Measurements from ENCODE around the gene DBNDD1.
A peak's percentile ranks its signal among the peaks of the same experiment; 100 is the strongest.
"Not testable (repeated sequence)": the region's sequence is repeated elsewhere in the genome, so short reads cannot be mapped to it uniquely, and the experiment has no call there.

DBNDD1 gene

DNA sequence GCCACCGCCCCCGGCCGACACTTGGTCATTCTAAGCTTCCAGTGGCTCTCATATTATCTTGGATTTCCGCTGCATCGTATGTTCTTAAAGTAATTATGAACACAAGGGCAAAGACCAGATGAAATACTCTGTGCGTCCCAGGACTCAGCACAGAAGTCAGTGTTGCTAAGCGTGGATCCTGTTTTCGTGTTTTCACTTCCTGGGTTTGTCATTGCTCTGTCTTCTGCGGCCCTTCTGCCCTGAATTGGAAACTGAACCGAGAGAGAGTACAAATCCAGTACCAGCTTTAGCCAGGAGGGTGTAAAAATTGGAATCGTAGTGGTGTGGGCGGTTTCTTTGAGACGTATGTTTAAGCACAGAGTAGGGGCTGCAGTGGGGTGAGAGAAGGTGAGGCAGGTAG is 32.7 kb downstream of the DBNDD1 start:
- DNase-seq: no peak

GRCh38 chr16:89985219-89985618 is 34.0 kb downstream of the DBNDD1 start:
- DNase-seq: no peak

- DNase-seq: no peak
Observed at GRCh38 chr16:89984216-89984615, 35.0 kb downstream of the DBNDD1 start.

GRCh38 chr16:89983536-89983935 is 35.7 kb downstream of the DBNDD1 start:
- no peak for DNase-seq

GRCh38 chr16:89982318-89982717 is 36.9 kb downstream of the DBNDD1 start:
- DNase-seq: no peak

DNA sequence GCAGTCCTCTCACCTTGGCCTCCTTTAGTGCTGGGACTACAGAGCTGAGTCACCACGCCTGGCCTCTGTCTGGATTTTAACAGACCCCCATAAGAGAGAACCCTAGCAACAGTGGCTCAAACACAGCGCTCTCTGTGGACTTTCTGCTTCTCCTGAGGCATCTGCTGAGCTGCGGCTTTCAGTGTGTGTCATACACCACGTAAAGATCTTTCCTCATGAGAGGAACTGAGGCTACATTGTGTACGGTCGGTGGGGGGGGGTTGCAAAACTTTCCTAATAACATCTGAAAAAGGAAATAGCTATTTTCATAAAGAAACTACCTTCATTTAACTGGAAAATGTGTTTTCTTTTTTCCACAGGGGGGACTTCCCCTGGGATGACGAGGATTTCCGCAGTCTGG is 37.8 kb downstream of the DBNDD1 start:
- no peak for DNase-seq

DNA sequence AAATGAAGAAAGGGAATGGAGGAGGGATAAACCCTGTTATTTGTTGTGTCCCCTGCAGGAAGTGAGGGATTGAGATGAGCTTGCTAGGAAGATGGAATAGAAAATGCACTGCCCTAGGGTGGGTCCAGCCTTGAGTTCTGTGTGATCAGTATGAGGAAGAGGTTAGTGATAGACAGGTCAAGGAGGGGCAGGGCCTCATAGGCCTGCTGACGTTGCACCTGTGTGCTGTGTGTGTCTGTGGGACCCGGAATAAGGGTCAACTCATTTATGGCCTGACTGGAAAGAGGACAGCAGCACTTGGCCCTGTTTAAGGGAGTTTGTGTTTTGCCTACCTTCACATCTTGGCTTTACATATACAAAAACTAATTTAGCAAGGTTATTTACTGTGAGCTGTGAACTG is 44.4 kb downstream of the DBNDD1 start:
- DNase-seq: no peak

DNA sequence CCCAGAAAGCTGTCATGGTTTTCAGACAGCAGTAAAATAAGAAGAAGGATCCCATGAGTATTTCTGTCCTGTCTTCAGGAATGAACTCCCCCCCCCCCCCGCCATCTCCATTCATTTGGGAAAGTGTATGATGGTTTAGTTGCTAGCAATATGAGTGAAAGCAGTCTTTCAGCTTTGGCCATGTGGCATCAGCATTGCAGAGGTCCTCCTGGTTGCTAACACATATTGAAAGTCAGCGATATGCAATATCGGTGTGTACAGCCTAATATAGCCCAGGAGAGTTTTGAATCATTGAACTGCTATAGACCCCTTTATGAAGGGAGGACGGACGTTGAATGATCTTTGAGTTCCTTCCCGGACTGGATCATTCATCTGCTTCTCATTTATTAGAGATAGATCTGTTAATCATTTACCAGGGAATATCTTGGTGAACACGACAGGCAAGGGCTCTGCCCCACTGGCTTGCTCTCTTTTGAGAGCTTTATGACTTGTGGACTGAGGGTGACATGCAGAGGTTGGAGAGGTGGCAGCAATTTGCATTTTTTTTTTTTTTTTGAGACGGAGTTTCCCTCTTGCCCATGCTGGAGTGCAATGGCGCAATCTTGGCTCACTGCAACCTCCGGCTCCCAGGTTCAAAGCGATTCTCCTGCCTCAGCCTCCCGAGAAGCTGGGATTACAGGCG is 45.5 kb downstream of the DBNDD1 start:
- no peak for DNase-seq

GRCh38 chr16:89973235-89973634 is 46.0 kb downstream of the DBNDD1 start:
- DNase-seq: no peak

GRCh38 chr16:89972244-89973234 is 46.7 kb downstream of the DBNDD1 start:
- peak; percentile 92 for DNase-seq

GRCh38 chr16:89971495-89972243 is 47.6 kb downstream of the DBNDD1 start:
- no peak for DNase-seq

GRCh38 chr16:89969741-89970410 is 49.4 kb downstream of the DBNDD1 start:
- no peak for DNase-seq

GRCh38 chr16:89968074-89968473 is 51.2 kb downstream of the DBNDD1 start:
- not testable (repeated sequence) for DNase-seq

- DNase-seq: not testable (repeated sequence)
Observed at GRCh38 chr16:89967436-89967835, 51.8 kb downstream of the DBNDD1 start.

DNA sequence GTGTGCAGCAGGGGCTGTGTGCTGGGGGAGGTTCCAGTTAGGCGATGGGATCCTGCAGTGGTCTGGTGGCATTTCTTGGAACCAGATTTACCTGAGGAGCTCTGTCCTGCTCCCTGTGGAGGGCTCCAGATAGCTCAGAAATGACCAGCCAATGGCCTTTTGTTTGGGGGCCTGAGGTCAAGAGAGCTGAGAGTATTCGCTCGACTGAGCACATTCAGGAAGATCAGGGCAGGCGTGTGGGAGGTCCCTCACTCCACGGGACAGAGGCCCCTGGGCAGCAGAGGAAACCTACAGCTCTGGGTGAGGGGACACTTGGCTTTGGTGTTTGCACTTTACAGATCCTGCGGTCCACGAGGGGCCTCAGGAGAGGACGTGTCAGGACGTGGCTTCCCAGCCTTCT is 52.5 kb downstream of the DBNDD1 start:
- no peak for DNase-seq

GRCh38 chr16:89965447-89966225 is 53.6 kb downstream of the DBNDD1 start:
- DNase-seq: no peak

DNA sequence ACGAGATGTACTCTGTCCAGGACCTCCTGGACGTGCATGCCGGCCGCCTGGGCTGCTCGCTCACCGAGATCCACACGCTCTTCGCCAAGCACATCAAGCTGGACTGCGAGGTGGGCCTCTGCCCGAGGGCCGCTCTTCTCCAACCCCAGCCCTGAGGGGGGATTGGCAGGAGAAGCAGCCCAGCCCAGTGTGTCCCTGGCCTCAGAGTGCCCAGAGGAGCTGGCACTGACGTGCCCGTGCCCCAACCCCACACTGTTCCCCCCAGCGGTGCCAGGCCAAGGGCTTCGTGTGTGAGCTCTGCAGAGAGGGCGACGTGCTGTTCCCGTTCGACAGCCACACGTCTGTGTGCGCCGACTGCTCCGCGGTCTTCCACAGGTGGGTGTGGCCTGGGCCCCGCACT is 55.1 kb downstream of the DBNDD1 start:
- no peak for DNase-seq

DNA sequence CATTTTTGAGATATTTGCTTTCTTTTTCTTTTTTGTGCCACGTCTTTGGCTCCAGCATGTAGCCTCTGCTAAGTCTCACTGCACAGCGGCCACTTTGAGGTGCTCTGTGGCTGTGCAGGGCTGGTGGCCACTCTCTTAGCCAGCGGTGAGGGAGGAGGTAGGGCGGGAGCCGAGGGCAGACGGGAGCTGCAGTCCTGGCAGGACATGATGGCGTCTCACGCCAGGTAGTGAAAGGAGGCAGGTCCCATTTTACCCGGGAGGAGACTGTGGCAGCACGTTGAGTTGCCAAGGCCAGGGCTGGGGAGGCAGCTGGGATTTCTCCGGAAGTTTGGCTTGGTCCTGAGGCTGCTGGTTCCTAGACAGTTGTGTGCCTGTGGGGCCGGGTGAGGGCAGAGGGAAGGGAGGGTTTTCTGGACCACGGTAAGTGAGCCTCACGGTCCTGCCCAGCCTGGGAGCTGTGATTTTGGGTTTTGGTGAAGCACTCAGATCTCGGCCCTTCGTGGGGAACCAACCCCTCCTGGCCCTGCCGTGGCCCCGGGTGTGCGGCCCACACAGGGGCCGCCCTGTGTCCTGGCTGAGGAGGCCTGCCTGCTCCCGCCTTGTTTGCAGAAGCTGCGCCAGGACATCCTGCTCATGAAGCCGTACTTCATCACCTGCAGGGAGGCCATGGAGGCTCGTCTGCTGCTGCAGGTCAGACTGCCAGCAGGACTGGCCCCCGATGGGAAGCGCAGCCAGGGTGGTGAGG is 56.3 kb downstream of the DBNDD1 start:
- no peak for DNase-seq

DNA sequence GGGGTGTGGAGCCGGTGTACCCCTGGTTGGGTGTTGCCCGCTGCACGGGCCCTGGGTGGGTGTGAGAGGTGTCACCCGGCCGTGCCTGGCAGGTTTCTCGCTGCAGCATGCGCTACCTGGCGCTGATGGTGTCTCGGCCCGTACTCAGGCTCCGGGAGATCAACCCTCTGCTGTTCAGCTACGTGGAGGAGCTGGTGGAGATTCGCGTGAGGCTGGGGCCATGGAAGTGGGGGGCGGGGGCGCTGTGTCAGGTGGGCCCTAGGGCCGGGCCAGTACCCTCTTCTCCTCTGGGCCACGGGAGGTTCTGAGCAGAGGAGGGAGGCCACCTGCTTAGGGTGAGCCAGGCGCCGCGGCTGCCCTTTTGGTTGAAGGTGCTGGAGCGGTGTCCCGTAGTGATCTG is 57.3 kb downstream of the DBNDD1 start:
- no peak for DNase-seq

DNA sequence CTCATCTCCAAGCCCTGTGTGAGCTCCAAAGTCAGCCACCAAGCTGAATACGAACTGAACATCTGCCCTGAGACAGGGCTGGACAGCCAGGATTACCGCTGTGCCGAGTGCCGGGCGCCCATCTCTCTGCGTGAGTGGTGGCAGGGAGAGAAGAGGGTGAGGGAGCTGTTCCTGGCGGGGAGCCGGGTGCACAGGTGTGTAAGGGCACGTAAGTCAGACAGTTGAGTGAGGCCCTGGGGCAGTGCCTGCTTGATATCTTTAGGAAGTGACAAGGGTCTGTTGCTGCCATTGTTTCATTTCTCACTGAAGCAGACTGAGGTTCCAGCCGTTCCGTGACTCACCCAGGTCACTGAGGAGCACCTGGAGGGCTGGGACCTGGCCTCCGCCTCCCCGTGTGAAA is 58.3 kb downstream of the DBNDD1 start:
- DNase-seq: no peak

DNA sequence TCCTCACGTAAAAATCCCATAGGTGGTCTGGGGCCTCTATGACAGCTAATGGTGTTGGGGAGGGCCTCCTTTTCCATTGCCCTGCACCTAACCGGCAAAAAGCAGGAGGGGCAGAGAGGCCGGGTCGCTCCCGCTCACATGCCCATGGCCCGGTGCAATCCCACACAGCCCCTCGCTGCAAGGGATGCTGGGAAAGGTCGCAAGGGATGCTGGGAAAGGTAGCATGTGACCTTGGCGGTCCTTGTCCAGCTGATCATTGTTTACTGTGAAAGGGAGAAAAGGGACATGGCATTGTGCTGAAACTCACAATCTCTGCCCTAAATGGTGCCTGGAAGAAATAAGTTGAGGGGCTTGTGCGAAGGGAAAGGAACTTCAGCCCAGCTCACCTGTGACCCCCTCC is 60.7 kb downstream of the DBNDD1 start:
- DNase-seq: no peak

Data from CD4-positive, alpha-beta T cell treated with Interleukin-21 for 1 hour (primary cell).